ENCODE results near the gene NUP62. TPM values are rescaled to one million over a fixed set of nuclear protein-coding genes. Genes with fewer than 3 reads are reported as not detected.
A peak's percentile ranks its signal among the peaks of the same experiment; 100 is the strongest.
"Not testable (repeated sequence)": the region's sequence is repeated elsewhere in the genome, so short reads cannot be mapped to it uniquely, and the experiment has no call there.

Gene NUP62
- total RNA-seq, 4 donors from 2014 or later = 34.5 to 40.1 (median 34.9) TPM

- DNase-seq = peak; percentile 81
- TF ChIP-seq POLR2A (IDR thresholded peaks at IDR 0.05) = peak in 2 of 4 donors; percentile 57 to 65
- TF ChIP-seq, protein P1, sequence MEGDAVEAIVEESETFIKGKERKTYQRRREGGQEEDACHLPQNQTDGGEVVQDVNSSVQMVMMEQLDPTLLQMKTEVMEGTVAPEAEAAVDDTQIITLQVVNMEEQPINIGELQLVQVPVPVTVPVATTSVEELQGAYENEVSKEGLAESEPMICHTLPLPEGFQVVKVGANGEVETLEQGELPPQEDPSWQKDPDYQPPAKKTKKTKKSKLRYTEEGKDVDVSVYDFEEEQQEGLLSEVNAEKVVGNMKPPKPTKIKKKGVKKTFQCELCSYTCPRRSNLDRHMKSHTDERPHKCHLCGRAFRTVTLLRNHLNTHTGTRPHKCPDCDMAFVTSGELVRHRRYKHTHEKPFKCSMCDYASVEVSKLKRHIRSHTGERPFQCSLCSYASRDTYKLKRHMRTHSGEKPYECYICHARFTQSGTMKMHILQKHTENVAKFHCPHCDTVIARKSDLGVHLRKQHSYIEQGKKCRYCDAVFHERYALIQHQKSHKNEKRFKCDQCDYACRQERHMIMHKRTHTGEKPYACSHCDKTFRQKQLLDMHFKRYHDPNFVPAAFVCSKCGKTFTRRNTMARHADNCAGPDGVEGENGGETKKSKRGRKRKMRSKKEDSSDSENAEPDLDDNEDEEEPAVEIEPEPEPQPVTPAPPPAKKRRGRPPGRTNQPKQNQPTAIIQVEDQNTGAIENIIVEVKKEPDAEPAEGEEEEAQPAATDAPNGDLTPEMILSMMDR (IDR thresholded peaks at IDR 0.05) = peak in 2 of 6 experiments; percentile 23 to 32
- Histone ChIP-seq H3K4me1 (peaks cover 10 to 37% (median 15%) of the 10 kb centered on the region in 3 donors), H3K36me3 (peaks cover 0 to 48% (median 5%) of the 10 kb centered on the region in 3 donors), H3K4me3 (peak overlapping the region; percentile 78 to 96 (median 90)), H3K27me3 (no peaks in the 10 kb centered on the region), H3K9me3 (no peaks in the 10 kb centered on the region), H3K27ac (peak overlapping the region; percentile 93 to 96 (median 94))
- 7 to 11% methylated on average over 16 to 17 of the region's 43 CpGs for WGBS, 2 donors
- intact Hi-C loops (cut with DNase I) = no loop called here
Observed at GRCh38 chr19:49929611-49930482, 543 bp upstream of the NUP62 start.

- peak overlapping the region in 3 of 4 donors; percentile 78 to 96 (median 87) for H3K4me3 ChIP-seq
- intact Hi-C loops (cut with DNase I) = no loop called here
- no peaks in the 10 kb centered on the region for H3K27me3 ChIP-seq
- no peak for DNase-seq
- TF ChIP-seq, protein P1 (IDR thresholded peaks at IDR 0.05) = no peak
- no peak for TF ChIP-seq POLR2A (IDR thresholded peaks at IDR 0.05)
- peaks cover 0 to 64% (median 10%) of the 10 kb centered on the region in 3 donors for H3K36me3 ChIP-seq
- H3K27ac ChIP-seq = peak overlapping the region in 2 of 4 donors; percentile 93 to 96
- peaks cover 10 to 51% (median 15%) of the 10 kb centered on the region in 3 donors for H3K4me1 ChIP-seq
- 74 to 84% methylated on average over 14 of the region's 14 CpGs for WGBS, 2 donors
- no peaks in the 10 kb centered on the region for H3K9me3 ChIP-seq
Observed at GRCh38 chr19:49927526-49928264, 1.6 kb downstream of the NUP62 start.

- Histone ChIP-seq H3K36me3 (peaks cover 0 to 73% (median 10%) of the 10 kb centered on the region in 3 donors), H3K4me3 (no peak overlapping the region), H3K4me1 (peaks cover 10 to 51% (median 15%) of the 10 kb centered on the region in 3 donors), H3K9me3 (no peaks in the 10 kb centered on the region), H3K27ac (no peak overlapping the region), H3K27me3 (no peaks in the 10 kb centered on the region)
- no peak for DNase-seq
- intact Hi-C loops (cut with DNase I) = no loop called here
- 85 to 89% methylated on average over 10 of the region's 10 CpGs for WGBS, 2 donors
- TF ChIP-seq, protein P1 (IDR thresholded peaks at IDR 0.05) = no peak
Observed at GRCh38 chr19:49926515-49926914, 2.8 kb downstream of the NUP62 start.

GRCh38 chr19:49925486-49925885, 3.8 kb downstream of the NUP62 start:
- H3K9me3 ChIP-seq = no peaks in the 10 kb centered on the region
- H3K4me3 ChIP-seq = no peak overlapping the region
- DNase-seq = no peak
- intact Hi-C loops (cut with DNase I) = no loop called here
- H3K27me3 ChIP-seq = no peaks in the 10 kb centered on the region
- peaks cover 10 to 47% (median 15%) of the 10 kb centered on the region in 3 donors for H3K4me1 ChIP-seq
- H3K27ac ChIP-seq = no peak overlapping the region
- TF ChIP-seq, protein P1 (IDR thresholded peaks at IDR 0.05) = no peak
- TF ChIP-seq POLR2A (IDR thresholded peaks at IDR 0.05) = no peak
- peaks cover 0 to 74% (median 10%) of the 10 kb centered on the region in 3 donors for H3K36me3 ChIP-seq
- WGBS, 2 donors = 92 to 94% methylated on average over 5 of the region's 5 CpGs

- DNase-seq = not testable (repeated sequence)
- H3K36me3 ChIP-seq = peaks cover 0 to 80% (median 10%) of the 10 kb centered on the region in 3 donors
Observed at GRCh38 chr19:49924881-49925210, 4.5 kb downstream of the NUP62 start.

More at GRCh38 chr19:49924881-49925210, 4.5 kb downstream of the NUP62 start:
- WGBS, 2 donors = 82 to 91% methylated on average over 8 to 13 of the region's 13 CpGs
- intact Hi-C loops (cut with DNase I); H3K27me3 ChIP-seq; H3K27ac ChIP-seq; H3K4me3 ChIP-seq; H3K9me3 ChIP-seq: not testable (repeated sequence)
- peaks cover 10 to 40% (median 11%) of the 10 kb centered on the region in 3 donors for H3K4me1 ChIP-seq
